DMS114 treated with DMSO at 0.1 percent for 48 hours (cell line): Measurements from ENCODE around the gene PPP4R4.

ENCODE experiments used
- DNase-seq: peaks from one replicate; lab custom pipeline; 2025; ENCODE audit not compliant: unreplicated experiment; lab: John Stamatoyannopoulos, UW

The PPP4R4 gene

GRCh38 chr14:94303111-94303510 is 129.0 kb downstream of the PPP4R4 start:
- DNase-seq, result no peak

GRCh38 chr14:94304243-94304642 is 130.1 kb downstream of the PPP4R4 start:
- no peak for DNase-seq

GRCh38 chr14:94305620-94306019 is 131.5 kb downstream of the PPP4R4 start:
- DNase-seq, result no peak

GRCh38 chr14:94306047-94306978 is 132.2 kb downstream of the PPP4R4 start:
- no peak for DNase-seq

- DNase-seq, result no peak
Measured at GRCh38 chr14:94307410-94307992, 133.4 kb downstream of the PPP4R4 start.

GRCh38 chr14:94309721-94310120 is 135.6 kb downstream of the PPP4R4 start:
- DNase-seq, result no peak

- DNase-seq, result no peak
Measured at GRCh38 chr14:94310248-94310647, 136.1 kb downstream of the PPP4R4 start.

GRCh38 chr14:94312481-94313246 is 138.5 kb downstream of the PPP4R4 start:
- no peak for DNase-seq

GRCh38 chr14:94313991-94314655 is 140.0 kb downstream of the PPP4R4 start:
- no peak for DNase-seq

- DNase-seq, result no peak
Measured at GRCh38 chr14:94314890-94315289, 140.8 kb downstream of the PPP4R4 start.

- DNase-seq, result no peak
Measured at GRCh38 chr14:94316692-94317091, 142.6 kb downstream of the PPP4R4 start.

GRCh38 chr14:94317259-94317658 is 143.1 kb downstream of the PPP4R4 start:
- DNase-seq, result no peak

GRCh38 chr14:94320243-94320642 is 146.1 kb downstream of the PPP4R4 start:
- DNase-seq, result no peak

GRCh38 chr14:94321421-94322271 is 147.5 kb downstream of the PPP4R4 start:
- no peak for DNase-seq

- no peak for DNase-seq
Measured at GRCh38 chr14:94322648-94323570, 148.8 kb downstream of the PPP4R4 start, which contains the start of gene SERPINA6. SERPINA6 (minus strand) TSS chr14:94323336; CDS start chr14:94314648, 8,688 bp downstream.

- DNase-seq, result no peak
Measured at GRCh38 chr14:94328196-94328595, 154.1 kb downstream of the PPP4R4 start.
